SIG-M5 treated with dmso at 0.1 percent for 504 hours (cell line): ENCODE data around the gene DPP6.
"Not testable (repeated sequence)": the region's sequence is repeated elsewhere in the genome, so short reads cannot be mapped to it uniquely, and the experiment has no call there.

Source experiments
- DNase-seq: peaks from one replicate; lab custom pipeline; 2025; ENCODE audit not compliant: unreplicated experiment; lab: John Stamatoyannopoulos, UW

The DPP6 gene

GRCh38 chr7:154148791-154149516, 96.8 kb downstream of the DPP6 start:
- DNase-seq: not testable (repeated sequence)

DNA sequence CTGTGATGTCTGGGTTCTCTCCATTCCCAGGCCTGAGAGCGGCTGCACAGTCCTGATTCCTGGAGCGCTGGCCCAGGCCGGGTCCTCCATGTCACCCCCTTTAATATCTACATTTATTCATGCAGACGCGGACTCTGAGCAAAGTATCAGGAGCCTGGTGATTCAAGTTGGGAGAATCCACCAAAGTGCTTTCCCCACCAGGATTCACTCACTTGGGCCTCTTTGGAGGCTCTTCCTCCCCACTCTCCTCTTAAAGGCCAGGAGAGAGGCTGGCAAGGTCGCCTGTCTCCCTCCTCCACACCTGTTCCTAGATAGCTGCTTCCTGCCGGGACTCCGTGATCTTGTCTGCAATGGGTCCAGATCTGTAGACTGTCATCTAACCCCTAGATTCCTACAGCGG, 98.5 kb downstream of the DPP6 start:
- not testable (repeated sequence) for DNase-seq

DNA sequence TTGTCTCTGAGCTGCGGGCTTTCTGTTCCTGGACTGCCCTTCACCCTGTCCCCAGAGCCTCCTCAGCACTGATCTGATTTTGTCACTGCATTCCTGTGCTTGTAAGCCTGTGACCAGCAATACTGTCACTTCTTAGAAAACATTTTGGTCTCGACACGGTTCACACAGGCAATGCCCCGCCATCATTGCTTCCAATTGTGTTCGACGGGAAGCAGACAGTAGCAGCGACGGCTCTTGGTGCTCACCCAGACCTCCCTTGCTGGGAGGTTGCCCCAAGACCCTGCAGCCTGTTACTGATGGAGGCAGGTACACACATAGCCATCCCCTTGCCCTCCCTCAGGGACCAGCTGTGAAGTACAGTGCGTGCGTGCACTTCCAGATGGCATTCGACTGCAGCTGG, 99.1 kb downstream of the DPP6 start:
- not testable (repeated sequence) for DNase-seq

GRCh38 chr7:154155928-154156327, 103.7 kb downstream of the DPP6 start:
- not testable (repeated sequence) for DNase-seq

DNA sequence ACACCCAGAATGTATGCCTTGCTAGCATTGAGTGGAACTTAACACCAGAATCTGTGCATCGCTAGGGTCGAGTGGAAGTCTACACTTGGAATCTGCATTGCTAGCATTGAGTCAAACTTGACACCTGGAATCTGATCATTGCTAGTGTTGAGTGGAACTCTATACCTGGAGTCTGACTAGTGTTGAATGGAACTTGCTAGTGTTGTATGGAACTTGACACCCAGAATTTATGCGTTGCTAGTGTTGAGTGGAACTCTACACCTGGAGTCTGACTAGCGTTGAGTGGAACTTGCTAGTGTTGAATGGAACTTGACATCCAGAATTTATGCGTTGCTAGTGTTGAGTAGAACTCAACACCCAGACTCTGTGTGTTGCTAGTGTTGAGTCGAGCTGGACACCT, 110.7 kb downstream of the DPP6 start:
- not testable (repeated sequence) for DNase-seq

- DNase-seq: not testable (repeated sequence)
Observed at GRCh38 chr7:154163642-154164041, 111.4 kb downstream of the DPP6 start.

GRCh38 chr7:154167051-154167450, 114.9 kb downstream of the DPP6 start:
- no peak for DNase-seq

- DNase-seq: no peak
Observed at GRCh38 chr7:154167807-154168206, 115.6 kb downstream of the DPP6 start.

GRCh38 chr7:154171422-154171821, 119.2 kb downstream of the DPP6 start:
- DNase-seq: no peak

GRCh38 chr7:154172236-154172635, 120.0 kb downstream of the DPP6 start:
- DNase-seq: no peak

- no peak for DNase-seq
Observed at GRCh38 chr7:154177584-154177983, 125.4 kb downstream of the DPP6 start.

GRCh38 chr7:154178895-154179294, 126.7 kb downstream of the DPP6 start:
- DNase-seq: no peak

DNA sequence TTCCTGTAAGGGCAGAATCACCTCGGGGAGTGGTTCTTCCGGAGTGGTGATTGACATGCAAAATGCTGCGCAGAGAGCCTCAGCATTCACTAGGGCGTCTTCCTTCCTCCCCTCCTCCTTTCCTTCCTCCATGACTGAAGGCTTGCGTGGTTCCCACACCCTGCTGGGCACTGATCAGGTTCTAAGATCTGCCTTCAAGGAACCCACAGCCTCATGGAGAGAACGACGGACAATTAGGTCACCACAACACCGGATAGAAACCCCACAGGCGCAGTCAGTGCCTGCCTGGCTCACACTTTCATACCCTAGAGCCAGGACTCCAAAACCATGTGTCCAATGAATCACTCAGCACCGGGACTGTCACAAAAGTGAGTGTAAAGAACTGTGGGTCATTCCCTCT, 131.3 kb downstream of the DPP6 start:
- no peak for DNase-seq

DNA sequence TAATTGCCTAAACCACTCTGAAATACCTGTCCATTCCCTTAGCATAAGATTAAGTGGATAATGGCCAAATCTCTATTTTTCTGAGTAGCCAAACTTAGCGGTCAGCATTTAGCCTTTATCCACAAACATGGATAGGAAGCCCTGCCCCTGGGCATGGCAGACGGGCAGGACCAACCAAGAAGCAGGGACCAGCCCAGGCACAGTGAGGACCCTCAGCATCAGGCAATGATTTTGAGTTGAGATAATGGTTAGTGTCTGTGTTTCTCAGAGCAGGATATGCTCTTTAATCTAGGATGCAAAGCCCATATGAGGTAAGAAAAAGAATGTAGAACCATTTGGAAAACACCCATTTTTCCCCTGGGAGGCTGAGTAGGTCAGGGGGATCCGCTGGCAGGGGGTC, 131.7 kb downstream of the DPP6 start:
- no peak for DNase-seq

DNA sequence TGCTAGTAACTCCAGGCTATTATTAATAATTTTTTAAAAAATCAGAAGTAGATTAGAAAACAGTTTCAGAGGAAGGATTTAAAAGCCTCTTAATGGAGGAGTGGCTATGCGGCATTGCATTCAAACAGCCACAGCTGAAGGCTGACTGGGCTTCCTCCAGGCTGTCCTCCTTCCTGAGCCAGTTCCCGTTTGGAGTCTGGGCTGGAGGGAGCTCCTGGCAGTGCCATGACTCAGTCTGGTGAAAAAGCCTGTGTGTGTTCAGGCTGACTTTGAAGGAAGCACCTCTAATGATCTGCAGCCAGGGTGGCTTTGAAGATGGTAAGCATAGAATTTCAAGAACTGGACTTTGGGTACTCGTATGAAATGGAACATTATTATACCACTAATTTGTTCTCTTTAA, 134.6 kb downstream of the DPP6 start:
- DNase-seq: no peak

GRCh38 chr7:154188330-154188729, 136.1 kb downstream of the DPP6 start:
- DNase-seq: no peak

- no peak for DNase-seq
Observed at GRCh38 chr7:154195266-154195665, 143.1 kb downstream of the DPP6 start.

GRCh38 chr7:154198481-154198880, 146.3 kb downstream of the DPP6 start:
- no peak for DNase-seq

GRCh38 chr7:154200241-154200640, 148.0 kb downstream of the DPP6 start:
- no peak for DNase-seq

DNA sequence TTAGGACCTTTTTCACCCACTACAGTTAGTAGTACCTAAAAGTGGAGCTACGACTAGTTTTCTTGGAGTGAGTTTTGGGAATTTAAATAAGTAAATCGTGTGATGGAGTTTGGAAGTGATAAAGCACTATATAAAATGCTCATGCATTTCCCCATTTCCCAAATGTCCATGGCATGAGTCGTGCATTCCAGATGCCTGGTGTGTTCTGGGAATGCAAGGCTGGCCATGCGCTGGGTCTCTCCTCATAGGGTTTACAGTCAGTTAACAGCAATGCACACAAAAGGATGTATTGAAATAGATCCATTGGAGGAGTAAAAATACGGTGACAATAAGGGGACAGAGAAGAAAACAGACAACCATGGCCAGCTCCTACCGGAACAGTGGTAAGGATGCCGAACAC, 149.8 kb downstream of the DPP6 start:
- no peak for DNase-seq

GRCh38 chr7:154204046-154204445, 151.8 kb downstream of the DPP6 start:
- no peak for DNase-seq

DNA sequence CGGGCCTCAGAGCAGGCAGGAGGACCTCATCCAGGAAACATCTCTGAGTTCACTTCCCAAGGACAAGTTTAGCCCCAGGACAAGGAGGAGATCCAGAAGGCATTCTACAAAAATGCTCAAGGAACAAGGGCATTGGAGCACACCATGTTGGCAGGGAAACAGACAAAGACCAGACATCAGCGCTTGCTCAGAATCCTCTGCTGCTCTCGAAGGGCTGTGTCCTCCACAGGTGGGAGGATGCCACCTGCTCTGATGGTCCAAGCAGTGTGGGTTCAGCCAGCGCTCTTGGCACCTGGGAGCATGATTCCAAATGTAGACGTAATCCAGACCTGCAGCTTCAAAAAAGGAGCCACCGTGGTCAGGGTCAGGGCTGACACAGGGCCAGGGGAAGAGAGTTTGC, 160.7 kb downstream of the DPP6 start:
- no peak for DNase-seq

DNA sequence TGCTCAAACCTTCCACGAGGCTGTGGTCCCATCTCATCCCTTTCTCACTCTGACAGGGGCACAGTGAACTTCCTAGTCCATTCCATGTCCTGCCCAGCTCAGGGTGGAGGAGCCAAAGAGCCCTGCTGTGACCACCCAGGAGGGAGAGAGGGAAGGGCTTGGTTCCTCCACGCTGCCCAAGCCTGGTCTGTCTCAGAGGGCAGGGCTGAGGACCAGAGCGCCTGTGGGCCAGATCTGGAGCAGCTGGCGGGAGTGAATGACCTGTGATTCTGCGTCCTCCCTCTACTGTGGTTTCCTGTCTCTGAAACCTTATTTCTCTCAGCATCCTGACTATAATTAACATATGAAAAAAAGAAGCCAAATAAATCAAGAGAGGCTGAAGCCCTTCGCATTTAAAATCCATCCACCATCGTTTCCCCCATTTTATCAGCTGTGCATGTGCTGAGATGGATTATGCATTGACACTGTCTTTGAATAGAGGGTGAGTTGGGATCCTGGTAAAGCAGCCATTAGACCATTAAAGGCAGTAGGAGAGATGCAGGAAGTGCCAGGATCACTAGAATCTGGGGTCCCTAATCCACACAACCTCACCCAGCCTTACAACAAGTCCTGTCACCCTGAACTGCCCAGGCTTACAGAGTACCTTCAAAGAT, 165.6 kb downstream of the DPP6 start:
- no peak for DNase-seq
